Stomach (tissue), 4 donors: ENCODE measurements around the gene COX7A2L.

Experiments
- POLR2A ChIP-seq, 4 donors: fragments of 450-650 bp; IDR thresholded peaks; one replicate each; pipeline ENCODE4 v1.6.1; 2016; ENCODE audit warnings: antibody characterized with exemption in 4 of 4, control low read depth in 2 of 4, mild to moderate bottlenecking in 1 of 4, moderate library complexity in 1 of 4
- POLR2AphosphoS5 ChIP-seq, 3 donors: sonication (generic); formaldehyde crosslinking; IDR thresholded peaks; one replicate each; pipeline ENCODE4 v1.6.1; 2016; ENCODE audit warnings: antibody characterized with exemption in 3 of 3
- TF ChIP-seq, protein P1 (sequence below), 7 experiments: fragments of 450-650 bp in 4 of 7; fragments of 200-600 bp in 3 of 7; sonication (generic) in 3 of 7; IDR thresholded peaks; one replicate each; pipeline ENCODE4 v1.5.1; 2016 to 2019; ENCODE audit warnings: antibody characterized with exemption in 7 of 7, control low read depth in 2 of 7, mild to moderate bottlenecking in 1 of 7

DNA sequence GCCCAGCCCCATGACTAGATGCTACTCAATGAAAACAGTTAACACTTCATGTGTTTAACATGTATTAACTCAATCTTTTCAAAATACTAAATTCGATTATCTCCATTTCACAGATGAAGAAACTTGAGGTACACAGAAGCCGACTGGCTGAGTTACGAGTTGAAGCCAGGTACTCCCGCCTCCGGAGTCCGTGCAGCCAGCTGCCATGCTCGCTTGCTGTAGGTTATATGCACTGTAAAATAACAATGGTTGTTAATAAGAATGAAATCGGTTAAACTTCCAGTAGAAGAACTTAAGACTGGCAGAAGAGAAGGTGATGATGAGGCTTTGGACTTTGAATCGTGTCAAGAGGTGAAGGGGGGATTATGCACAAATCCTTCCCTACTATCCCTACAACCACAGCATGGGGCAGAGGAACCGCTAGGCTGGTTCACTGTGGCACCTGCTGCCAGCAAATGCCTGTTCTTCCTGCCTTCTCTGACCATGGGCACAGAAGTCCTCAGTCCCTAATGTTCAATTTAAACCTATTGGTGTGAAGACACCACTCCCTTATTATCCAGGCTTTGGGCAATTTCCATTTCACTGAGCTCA lies 25.4 kb downstream of the COX7A2L start:
- TF ChIP-seq, protein P1, sequence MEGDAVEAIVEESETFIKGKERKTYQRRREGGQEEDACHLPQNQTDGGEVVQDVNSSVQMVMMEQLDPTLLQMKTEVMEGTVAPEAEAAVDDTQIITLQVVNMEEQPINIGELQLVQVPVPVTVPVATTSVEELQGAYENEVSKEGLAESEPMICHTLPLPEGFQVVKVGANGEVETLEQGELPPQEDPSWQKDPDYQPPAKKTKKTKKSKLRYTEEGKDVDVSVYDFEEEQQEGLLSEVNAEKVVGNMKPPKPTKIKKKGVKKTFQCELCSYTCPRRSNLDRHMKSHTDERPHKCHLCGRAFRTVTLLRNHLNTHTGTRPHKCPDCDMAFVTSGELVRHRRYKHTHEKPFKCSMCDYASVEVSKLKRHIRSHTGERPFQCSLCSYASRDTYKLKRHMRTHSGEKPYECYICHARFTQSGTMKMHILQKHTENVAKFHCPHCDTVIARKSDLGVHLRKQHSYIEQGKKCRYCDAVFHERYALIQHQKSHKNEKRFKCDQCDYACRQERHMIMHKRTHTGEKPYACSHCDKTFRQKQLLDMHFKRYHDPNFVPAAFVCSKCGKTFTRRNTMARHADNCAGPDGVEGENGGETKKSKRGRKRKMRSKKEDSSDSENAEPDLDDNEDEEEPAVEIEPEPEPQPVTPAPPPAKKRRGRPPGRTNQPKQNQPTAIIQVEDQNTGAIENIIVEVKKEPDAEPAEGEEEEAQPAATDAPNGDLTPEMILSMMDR (IDR thresholded peaks at IDR 0.05) = no peak
- TF ChIP-seq POLR2A (IDR thresholded peaks at IDR 0.05) = no peak
- TF ChIP-seq POLR2AphosphoS5 (IDR thresholded peaks at IDR 0.05) = no peak
